ENCODE measurements around the gene MED6. TPM values are rescaled to one million over a fixed set of nuclear protein-coding genes. Genes with fewer than 3 reads are reported as not detected.

MED6 gene
- total RNA-seq, 1 experiment from 2014 or later = 24.4 TPM

DNA sequence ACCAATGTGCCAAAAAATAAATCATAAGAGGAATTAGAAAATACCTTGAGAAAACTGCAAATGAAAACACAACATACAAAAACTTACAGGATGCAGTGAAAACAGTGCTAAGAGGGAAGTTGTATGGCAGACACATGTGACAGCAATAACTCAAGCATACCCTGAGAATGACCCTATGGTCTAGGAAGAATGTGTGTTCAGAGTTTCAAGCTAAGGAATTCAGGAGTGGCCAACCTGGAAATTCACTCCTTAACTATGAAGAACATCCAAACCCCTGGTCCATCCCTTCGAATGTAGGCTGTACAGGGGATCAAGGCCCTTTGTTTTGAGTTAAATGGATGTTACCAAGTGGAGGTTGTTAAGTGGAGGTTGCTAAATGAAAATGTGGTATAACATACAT is 24.5 kb upstream of the MED6 start:
- ATAC-seq (no peak), DNase-seq (ENCODE audit: low read depth, low spot score) (no peak)
- in situ Hi-C loops (cut with HindIII; ENCODE audit: low pct_unique_long_range_greater_than_20kb, low sequenced_read_pairs) = no loop called here
- intact Hi-C loops (cut with micrococcal nuclease; ENCODE audit: unreplicated experiment) = loop anchor here (5.0 kb wide), 2 partner anchors 187 to 347 kb away; no protein-coding TSS in a partner anchor
- Histone ChIP-seq H3K9me3 (ENCODE audit: control insufficient read depth, insufficient read depth, low read depth, low read length) (peaks cover 5% of the 10 kb centered on the region; the same call in 1 of the 2 replicates), H3K27me3 (ENCODE audit: control insufficient read depth, insufficient read depth, low read length) (no peaks in the 10 kb centered on the region), H3K36me3 (ENCODE audit: control insufficient read depth, insufficient read depth, low read length) (no peaks in the 10 kb centered on the region), H3K27ac (ENCODE audit: low read length) (no peak overlapping the region), H3K4me3 (ENCODE audit: low read depth in 2 of 2, low read length in 2 of 2) (no peak overlapping the region), H3K4me1 (ENCODE audit: control insufficient read depth, insufficient read depth, low read length) (no peaks in the 10 kb centered on the region)
- no TSS peak for BruUV-seq (replicated peaks)
- TF ChIP-seq, protein P1, sequence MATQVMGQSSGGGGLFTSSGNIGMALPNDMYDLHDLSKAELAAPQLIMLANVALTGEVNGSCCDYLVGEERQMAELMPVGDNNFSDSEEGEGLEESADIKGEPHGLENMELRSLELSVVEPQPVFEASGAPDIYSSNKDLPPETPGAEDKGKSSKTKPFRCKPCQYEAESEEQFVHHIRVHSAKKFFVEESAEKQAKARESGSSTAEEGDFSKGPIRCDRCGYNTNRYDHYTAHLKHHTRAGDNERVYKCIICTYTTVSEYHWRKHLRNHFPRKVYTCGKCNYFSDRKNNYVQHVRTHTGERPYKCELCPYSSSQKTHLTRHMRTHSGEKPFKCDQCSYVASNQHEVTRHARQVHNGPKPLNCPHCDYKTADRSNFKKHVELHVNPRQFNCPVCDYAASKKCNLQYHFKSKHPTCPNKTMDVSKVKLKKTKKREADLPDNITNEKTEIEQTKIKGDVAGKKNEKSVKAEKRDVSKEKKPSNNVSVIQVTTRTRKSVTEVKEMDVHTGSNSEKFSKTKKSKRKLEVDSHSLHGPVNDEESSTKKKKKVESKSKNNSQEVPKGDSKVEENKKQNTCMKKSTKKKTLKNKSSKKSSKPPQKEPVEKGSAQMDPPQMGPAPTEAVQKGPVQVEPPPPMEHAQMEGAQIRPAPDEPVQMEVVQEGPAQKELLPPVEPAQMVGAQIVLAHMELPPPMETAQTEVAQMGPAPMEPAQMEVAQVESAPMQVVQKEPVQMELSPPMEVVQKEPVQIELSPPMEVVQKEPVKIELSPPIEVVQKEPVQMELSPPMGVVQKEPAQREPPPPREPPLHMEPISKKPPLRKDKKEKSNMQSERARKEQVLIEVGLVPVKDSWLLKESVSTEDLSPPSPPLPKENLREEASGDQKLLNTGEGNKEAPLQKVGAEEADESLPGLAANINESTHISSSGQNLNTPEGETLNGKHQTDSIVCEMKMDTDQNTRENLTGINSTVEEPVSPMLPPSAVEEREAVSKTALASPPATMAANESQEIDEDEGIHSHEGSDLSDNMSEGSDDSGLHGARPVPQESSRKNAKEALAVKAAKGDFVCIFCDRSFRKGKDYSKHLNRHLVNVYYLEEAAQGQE (IDR thresholded peaks at IDR 0.05; ENCODE audit: insufficient read depth in 1 of 2, low read depth in 2 of 2, low read length in 1 of 2) = no peak
- TF ChIP-seq, protein P2, sequence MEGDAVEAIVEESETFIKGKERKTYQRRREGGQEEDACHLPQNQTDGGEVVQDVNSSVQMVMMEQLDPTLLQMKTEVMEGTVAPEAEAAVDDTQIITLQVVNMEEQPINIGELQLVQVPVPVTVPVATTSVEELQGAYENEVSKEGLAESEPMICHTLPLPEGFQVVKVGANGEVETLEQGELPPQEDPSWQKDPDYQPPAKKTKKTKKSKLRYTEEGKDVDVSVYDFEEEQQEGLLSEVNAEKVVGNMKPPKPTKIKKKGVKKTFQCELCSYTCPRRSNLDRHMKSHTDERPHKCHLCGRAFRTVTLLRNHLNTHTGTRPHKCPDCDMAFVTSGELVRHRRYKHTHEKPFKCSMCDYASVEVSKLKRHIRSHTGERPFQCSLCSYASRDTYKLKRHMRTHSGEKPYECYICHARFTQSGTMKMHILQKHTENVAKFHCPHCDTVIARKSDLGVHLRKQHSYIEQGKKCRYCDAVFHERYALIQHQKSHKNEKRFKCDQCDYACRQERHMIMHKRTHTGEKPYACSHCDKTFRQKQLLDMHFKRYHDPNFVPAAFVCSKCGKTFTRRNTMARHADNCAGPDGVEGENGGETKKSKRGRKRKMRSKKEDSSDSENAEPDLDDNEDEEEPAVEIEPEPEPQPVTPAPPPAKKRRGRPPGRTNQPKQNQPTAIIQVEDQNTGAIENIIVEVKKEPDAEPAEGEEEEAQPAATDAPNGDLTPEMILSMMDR (IDR thresholded peaks at IDR 0.05) = no peak
- TF ChIP-seq TCF7L2 (IDR thresholded peaks at IDR 0.05; ENCODE audit: low read depth, low read length) = no peak
- TF ChIP-seq POLR2AphosphoS5 (IDR thresholded peaks at IDR 0.05; ENCODE audit: low read depth, low read length) = no peak
- no peak for TF ChIP-seq SIN3A (IDR thresholded peaks at IDR 0.05; ENCODE audit: borderline replicate concordance, insufficient read depth, low read depth, low read length)
- POLR2A ChIA-PET = interaction anchor here (0.7 kb wide), 1 partner anchor 233 kb away, joined by 9 read pairs; no protein-coding TSS in a partner anchor
- CTCF ChIA-PET = interaction anchor here (0.6 kb wide), 1 partner anchor 80 kb away, joined by 4 read pairs; no protein-coding TSS in a partner anchor

DNA sequence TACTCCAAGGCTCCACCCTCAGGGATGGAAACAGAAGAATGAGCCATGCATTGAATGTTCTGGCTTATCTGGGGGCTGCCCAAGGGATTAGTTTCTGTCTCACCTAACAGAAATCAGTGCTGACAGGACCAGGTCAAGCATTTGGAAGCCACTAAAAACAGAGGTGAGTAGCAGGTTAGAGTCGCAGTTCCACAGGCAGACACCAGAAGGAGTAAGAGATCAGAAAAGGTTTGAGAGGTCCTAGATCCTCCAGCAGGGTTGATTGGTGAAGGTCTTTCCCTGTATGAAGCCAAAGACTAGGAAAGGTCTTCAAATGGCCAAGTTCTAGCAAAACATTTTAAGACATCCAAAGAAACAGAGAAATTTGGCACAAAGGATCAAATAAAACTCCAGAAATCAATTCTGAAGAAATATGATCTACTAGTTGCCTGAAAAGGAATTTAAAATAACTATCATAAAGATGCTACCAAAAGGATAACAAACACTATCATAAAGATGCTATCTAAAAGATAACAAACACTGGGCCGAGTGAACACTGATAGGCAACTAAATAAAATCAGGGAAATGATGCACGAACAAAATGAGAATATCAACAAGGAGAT is 21.8 kb upstream of the MED6 start:
- peaks cover 2% of the 10 kb centered on the region; the same call in 1 of the 2 replicates for H3K9me3 ChIP-seq (ENCODE audit: control insufficient read depth, insufficient read depth, low read depth, low read length)
- in situ Hi-C loops (cut with HindIII; ENCODE audit: low pct_unique_long_range_greater_than_20kb, low sequenced_read_pairs) = no loop called here
- H3K4me3 ChIP-seq (ENCODE audit: low read depth in 2 of 2, low read length in 2 of 2) = no peak overlapping the region

More for the DNA sequence above, 21.8 kb upstream of the MED6 start:
- Histone ChIP-seq H3K36me3 (ENCODE audit: control insufficient read depth, insufficient read depth, low read length) (no peaks in the 10 kb centered on the region), H3K27ac (ENCODE audit: low read length) (no peak overlapping the region), H3K27me3 (ENCODE audit: control insufficient read depth, insufficient read depth, low read length) (peaks cover 2% of the 10 kb centered on the region; the same call in 1 of the 2 replicates), H3K4me1 (ENCODE audit: control insufficient read depth, insufficient read depth, low read length) (no peaks in the 10 kb centered on the region)
- DNase-seq (ENCODE audit: low read depth, low spot score) (no peak), ATAC-seq (peak; percentile 68; the same call in 1 of the 2 replicates)
- ChIA-PET CTCF (no interaction called here), POLR2A (interaction anchor here (0.6 kb wide), 1 partner anchor 998 kb away, joined by 16 read pairs; no protein-coding TSS in a partner anchor)
- TF ChIP-seq, protein P1 (IDR thresholded peaks at IDR 0.05; ENCODE audit: insufficient read depth in 1 of 2, low read depth in 2 of 2, low read length in 1 of 2) = no peak
- TF ChIP-seq, protein P2 (IDR thresholded peaks at IDR 0.05) = peak; percentile 71
- BruUV-seq (replicated peaks) = no TSS peak
- intact Hi-C loops (cut with micrococcal nuclease; ENCODE audit: unreplicated experiment) = loop anchor here (5.0 kb wide), 2 partner anchors 190 to 350 kb away; no protein-coding TSS in a partner anchor

All from Panc1 (cell line).